GM10266 (cell line): ENCODE results near the gene PPP1CA.

Source experiments
- DNase-seq: peaks from one replicate; pipeline ENCODE4 v3.0.0; 2012; ENCODE audit errors: extremely low spot score
- TF ChIP-seq, protein P1 (sequence below): IDR thresholded peaks from 2 replicates; pipeline ENCODE4 v1.5.1; 2012; ENCODE audit warnings: mild to moderate bottlenecking, low read depth; ENCODE audit not compliant: control insufficient read depth, insufficient read depth; ENCODE audit errors: missing control alignments

PPP1CA gene

DNA sequence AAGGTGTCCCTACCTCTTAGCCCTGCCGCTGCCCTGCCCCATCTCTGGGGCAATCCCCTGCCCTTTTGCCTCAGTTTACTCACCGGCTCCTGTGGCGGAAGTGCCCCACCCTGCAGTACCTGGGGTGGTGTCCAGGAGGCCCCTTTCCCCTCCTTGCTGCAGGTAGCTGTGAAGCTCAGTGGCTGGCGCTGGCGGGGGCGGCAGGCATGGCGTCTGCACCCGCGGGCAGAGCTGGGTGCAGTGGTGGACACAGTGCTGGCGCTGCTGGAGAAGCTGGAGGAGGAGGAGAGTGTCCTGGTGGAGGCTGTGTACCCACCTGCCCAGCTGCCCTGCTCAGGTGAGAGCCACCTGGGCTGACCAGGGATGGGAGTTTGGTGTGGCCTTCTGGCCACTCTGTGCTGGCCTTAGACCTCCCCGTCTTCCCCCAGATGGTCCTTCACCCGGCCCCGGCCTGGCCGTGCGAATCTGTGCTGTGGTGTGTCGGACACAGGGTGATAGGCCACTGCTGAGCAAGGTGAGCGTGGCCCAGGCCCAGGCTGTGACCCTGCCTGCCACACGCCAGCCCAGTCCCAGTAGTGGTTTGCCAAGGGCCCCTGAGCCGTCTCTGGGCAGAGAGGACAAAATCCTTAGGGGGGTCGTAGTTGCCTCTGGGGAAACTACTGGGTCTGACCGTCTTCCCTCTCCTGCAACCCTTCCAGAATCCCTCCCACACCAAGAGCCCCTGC, 17.8 kb upstream of the PPP1CA start:
- TF ChIP-seq, protein P1, sequence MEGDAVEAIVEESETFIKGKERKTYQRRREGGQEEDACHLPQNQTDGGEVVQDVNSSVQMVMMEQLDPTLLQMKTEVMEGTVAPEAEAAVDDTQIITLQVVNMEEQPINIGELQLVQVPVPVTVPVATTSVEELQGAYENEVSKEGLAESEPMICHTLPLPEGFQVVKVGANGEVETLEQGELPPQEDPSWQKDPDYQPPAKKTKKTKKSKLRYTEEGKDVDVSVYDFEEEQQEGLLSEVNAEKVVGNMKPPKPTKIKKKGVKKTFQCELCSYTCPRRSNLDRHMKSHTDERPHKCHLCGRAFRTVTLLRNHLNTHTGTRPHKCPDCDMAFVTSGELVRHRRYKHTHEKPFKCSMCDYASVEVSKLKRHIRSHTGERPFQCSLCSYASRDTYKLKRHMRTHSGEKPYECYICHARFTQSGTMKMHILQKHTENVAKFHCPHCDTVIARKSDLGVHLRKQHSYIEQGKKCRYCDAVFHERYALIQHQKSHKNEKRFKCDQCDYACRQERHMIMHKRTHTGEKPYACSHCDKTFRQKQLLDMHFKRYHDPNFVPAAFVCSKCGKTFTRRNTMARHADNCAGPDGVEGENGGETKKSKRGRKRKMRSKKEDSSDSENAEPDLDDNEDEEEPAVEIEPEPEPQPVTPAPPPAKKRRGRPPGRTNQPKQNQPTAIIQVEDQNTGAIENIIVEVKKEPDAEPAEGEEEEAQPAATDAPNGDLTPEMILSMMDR = no peak
- no peak for DNase-seq

DNA sequence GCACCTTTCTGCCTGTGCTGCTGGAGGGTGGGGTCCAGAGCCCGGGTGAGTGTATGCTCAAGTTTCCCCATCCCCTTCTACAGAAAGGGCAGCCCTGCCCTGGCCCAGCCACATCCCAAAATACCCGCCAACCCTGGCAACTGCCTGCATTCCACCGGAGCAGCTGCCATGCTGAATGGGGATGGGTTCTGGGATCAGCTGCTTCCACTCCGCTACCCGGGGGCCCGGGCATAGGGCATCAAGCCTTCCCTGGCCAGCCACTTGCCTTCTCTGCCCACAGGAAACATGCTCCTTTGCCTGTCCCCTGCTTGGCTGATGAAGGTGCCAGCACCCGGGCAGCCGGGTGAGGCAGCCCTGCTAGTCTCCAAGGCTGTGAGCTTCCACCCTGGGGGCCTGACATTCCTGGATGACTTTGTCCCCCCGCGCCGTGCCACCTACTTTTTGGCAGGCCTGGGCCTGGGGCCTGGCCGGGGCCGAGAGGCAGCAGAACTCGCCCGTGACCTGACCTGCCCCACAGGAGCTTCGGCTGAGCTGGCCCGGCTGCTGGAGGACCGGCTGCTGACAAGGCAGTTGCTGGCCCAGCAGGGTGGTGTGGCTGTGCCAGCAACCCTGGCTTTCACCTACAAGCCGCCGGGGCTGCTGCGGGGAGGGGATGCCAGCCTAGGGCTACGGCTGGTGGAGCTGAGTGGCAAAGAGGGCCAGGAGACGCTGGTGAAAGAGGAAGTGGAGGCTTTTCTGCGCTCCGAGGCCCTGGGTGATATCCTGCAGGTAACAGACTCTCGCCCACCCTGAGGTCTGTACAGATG, 17.0 kb upstream of the PPP1CA start:
- TF ChIP-seq, protein P1 = no peak
- no peak for DNase-seq

DNA sequence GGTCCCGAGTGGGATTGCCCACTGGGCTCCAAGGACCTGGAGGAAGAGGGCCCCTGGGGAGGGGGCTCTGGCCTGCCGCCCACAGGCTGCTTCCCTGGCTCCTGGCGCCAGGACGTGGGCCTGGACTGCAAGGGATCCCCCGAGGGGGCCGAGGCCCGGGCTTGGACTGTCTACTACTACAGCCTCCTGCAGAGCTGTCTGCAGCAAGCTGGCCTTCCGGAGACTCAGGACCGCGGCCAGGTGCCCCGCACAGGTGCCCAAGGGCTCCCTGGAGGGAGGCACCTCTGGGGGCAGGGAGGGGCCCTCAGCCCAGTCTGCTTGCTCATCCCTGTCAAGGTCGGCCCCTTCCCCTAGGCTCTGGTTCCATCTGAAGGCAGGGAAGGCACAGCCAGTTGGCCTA, 15.8 kb upstream of the PPP1CA start:
- no peak for DNase-seq
- TF ChIP-seq, protein P1 = no peak

DNA sequence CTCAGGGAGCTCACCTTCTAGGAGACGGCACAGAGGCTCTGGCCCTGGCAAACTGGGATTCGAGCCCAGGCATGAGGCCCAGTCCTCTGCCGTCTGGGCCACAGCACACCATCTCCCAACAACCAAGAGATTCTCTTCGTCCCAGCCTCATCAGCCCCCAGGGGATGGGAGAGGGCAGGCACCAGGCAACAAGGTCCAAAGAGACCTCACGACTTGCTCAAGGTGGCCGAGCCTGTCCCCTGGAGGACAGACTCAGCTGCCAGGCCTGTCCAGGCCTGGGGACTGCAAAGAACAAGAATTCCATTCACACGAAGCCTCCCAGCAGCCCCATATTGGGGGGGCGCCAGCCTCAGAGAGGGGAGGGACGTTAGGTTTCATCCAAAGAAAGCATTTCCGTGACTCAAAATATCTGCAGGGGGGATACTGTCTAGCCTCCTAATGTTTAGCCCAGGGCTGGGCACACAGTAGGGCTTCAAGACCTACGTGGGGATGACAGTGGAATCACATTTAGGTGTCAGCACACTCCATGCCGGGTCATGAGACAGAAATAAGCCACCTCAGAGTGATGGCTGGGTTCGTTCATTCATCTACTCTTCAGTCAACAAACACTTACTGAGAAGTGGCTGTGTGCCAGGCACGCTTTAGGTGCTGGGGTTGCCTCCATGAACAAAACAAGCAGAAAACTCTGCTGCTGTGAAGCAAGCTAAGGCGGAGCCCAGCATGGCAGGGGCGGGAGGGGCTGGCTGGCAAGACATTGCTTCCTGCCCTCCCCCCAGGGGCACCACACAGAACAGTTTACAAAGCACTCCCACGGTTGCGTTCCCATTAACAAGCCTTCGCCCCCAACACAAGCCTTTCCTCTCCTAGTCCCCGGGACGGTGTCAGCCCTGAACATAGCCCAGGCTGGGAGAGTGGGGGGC, 15.0 kb upstream of the PPP1CA start:
- DNase-seq = no peak
- TF ChIP-seq, protein P1 = no peak

DNA sequence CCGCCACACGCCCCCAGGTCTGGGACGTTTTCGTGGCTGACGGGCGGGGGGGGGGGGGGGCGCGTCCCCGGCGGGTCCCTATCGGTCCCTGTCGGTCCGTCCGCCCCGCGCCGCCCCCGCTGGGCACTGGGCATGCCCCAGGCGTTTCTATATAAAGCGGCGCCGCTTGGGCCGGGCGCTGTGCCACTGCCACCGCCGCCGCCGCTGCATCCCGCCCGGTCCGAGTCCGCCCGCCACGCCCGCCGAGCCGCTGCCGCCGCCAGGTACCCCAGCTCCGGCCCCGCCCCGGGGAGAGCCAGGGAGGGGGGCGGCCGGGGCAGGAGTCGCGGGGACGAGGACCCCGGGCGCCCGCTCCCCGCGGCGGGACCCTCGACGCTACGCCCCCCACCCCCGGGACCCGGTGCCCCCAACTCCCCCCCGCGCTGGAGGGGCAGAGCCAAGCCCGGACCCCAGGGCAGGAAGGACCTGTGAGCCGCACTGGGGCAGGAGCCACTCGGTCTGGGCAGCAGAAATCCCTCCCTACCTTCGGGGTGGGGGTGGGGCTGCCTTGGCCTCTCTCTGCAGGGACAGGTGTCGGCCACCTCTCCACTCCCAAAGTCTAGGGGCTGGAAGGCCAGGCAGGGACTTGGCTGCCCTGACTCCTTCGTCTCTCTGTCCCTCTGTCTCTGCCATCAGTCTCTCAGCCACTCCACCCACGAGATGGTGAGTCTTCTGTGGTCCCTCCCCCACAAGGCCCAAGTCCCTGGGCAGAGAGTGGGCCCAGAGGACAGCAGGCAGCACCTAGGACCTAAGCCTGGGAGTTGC, 14.0 kb upstream of the PPP1CA start, which contains the start of gene CARNS1:
TSS of gene CARNS1 (plus strand) at position 178 of the 804 bp plus-strand sequence. CDS start at position 700, 522 bp downstream.
- DNase-seq = no peak
- TF ChIP-seq, protein P1 = no peak

DNA sequence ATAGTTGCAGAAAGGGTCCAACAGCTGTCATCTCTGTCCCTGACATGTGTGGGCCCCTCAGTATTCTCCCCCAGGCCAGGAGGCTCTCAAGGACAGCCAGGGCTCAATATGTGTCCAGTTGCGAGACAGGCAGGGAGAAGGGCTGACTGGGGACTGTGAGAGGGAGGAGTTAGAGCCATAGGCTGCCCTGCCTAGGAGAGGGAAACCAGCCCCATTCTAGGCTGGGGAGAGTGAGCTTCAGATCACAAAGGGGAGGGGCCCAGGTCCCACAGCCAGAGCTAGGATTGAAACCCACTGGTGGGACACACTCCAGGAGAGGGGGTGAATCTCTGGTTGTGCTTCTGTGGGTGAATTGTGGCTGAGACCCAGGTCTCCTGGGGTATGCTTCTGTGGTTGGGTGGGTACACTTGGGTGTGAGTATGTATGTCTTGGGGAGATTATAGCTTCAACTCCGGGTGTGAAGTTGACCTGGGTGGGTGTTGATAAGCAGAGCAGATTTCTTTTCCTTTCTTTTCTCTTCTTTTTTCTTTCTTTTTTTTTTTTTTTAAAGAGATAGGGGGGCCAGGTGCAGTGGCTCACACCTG, 11.7 kb upstream of the PPP1CA start:
- TF ChIP-seq, protein P1 = no peak
- no peak for DNase-seq
